HEK293 (cell line): Measurements from ENCODE around the gene PTPN6.

Experiments used
- CTCF ChIA-PET: fragments of 350-600 bp; formaldehyde crosslinking; extraction: SDS; loops from one replicate; lab custom pipeline; 2021; ENCODE audit warnings: antibody characterized with exemption; lab: Yijun Ruan, JAX
- POLR2A ChIA-PET: fragments of 300-600 bp; formaldehyde crosslinking; extraction: SDS; loops from one replicate; lab custom pipeline; 2020; ENCODE audit warnings: antibody characterized with exemption, inconsistent platforms; lab: Yijun Ruan, JAX
- H3K27ac ChIP-seq: fragments of 200-500 bp; sonication (Bioruptor generic); 2 replicates; pipeline ENCODE4 v1.5.1; 2014; ENCODE audit warnings: low read depth, low read length, control low read depth, inconsistent platforms; ENCODE audit errors: extremely low read depth
- H3K36me3 ChIP-seq, 2 experiments: fragments of 200-500 bp in 1 of 2; sonication (Bioruptor generic) in 1 of 2; 1 replicate in 1 of 2; 2 replicates in 1 of 2; pipeline ENCODE4 v1.5.1; 2014 to 2017; ENCODE audit warnings: inconsistent platforms in 2 of 2, low read length in 2 of 2; ENCODE audit not compliant: control insufficient read depth in 2 of 2, insufficient read depth in 1 of 2
- H3K4me1 ChIP-seq: fragments of 200-500 bp; sonication (Bioruptor generic); 2 replicates; pipeline ENCODE4 v1.5.1; 2014; ENCODE audit warnings: mild to moderate bottlenecking, low read length, inconsistent platforms; ENCODE audit not compliant: control insufficient read depth, insufficient read depth
- H3K4me3 ChIP-seq: 2 replicates; pipeline ENCODE4 v1.5.1; 2011; ENCODE audit warnings: low read depth, mild to moderate bottlenecking, control low read depth, low read length, moderate library complexity
- H3K9me3 ChIP-seq: fragments of 200-500 bp; sonication (Bioruptor generic); 2 replicates; pipeline ENCODE4 v1.5.1; 2014; ENCODE audit warnings: low read depth, low read length, inconsistent platforms; ENCODE audit not compliant: control insufficient read depth, insufficient read depth
- CTCF ChIP-seq: fragments of 450-650 bp; formaldehyde crosslinking; IDR thresholded peaks from 2 replicates; pipeline ENCODE4 v1.5.1; 2016; ENCODE audit warnings: missing biosample characterization, missing genetic modification characterization
- HIC1 ChIP-seq: fragments of 450-650 bp; formaldehyde crosslinking; IDR thresholded peaks from 2 replicates; pipeline ENCODE4 v1.5.1; 2016; ENCODE audit warnings: missing biosample characterization, missing genetic modification characterization
- INSM2 ChIP-seq: fragments of 450-650 bp; formaldehyde crosslinking; IDR thresholded peaks from 2 replicates; pipeline ENCODE4 v1.5.1; 2016; ENCODE audit warnings: missing biosample characterization, missing genetic modification characterization
- KLF10 ChIP-seq: fragments of 450-650 bp; IDR thresholded peaks from 2 replicates; pipeline ENCODE4 v1.5.1; 2018; ENCODE audit warnings: missing biosample characterization, mild to moderate bottlenecking, missing genetic modification characterization
- KLF16 ChIP-seq: fragments of 450-650 bp; formaldehyde crosslinking; IDR thresholded peaks from 2 replicates; pipeline ENCODE4 v1.5.1; 2017; ENCODE audit warnings: missing biosample characterization, missing genetic modification characterization
- KLF8 ChIP-seq: fragments of 450-650 bp; formaldehyde crosslinking; IDR thresholded peaks from 2 replicates; pipeline ENCODE4 v1.5.1; 2016; ENCODE audit warnings: missing biosample characterization, missing genetic modification characterization
- TRIM28 ChIP-seq: IDR thresholded peaks from 2 replicates; pipeline ENCODE4 v1.6.1; 2011; ENCODE audit warnings: low read length, control low read depth, borderline replicate concordance
- ZBTB1 ChIP-seq: fragments of 450-650 bp; formaldehyde crosslinking; IDR thresholded peaks from 2 replicates; pipeline ENCODE4 v1.5.1; 2016; ENCODE audit warnings: missing biosample characterization, missing genetic modification characterization
- ZBTB21 ChIP-seq: fragments of 450-650 bp; formaldehyde crosslinking; IDR thresholded peaks from 2 replicates; pipeline ENCODE4 v1.5.1; 2017; ENCODE audit warnings: missing biosample characterization, missing genetic modification characterization
- ZEB2 ChIP-seq: fragments of 450-650 bp; formaldehyde crosslinking; IDR thresholded peaks from 2 replicates; pipeline ENCODE4 v1.5.1; 2016; ENCODE audit warnings: missing biosample characterization, missing genetic modification characterization
- ZNF133 ChIP-seq: fragments of 450-650 bp; formaldehyde crosslinking; IDR thresholded peaks from 2 replicates; pipeline ENCODE4 v1.5.1; 2016; ENCODE audit warnings: missing biosample characterization, missing genetic modification characterization
- ZNF221 ChIP-seq: fragments of 450-650 bp; formaldehyde crosslinking; IDR thresholded peaks from 2 replicates; pipeline ENCODE4 v1.5.1; 2017; ENCODE audit warnings: missing biosample characterization, missing genetic modification characterization, borderline replicate concordance
- ZNF24 ChIP-seq: fragments of 450-650 bp; formaldehyde crosslinking; IDR thresholded peaks from 2 replicates; pipeline ENCODE4 v1.5.1; 2016; ENCODE audit warnings: missing biosample characterization, missing genetic modification characterization
- ZNF302 ChIP-seq: fragments of 450-650 bp; formaldehyde crosslinking; IDR thresholded peaks from 2 replicates; pipeline ENCODE4 v1.5.1; 2016; ENCODE audit warnings: missing biosample characterization, missing genetic modification characterization, low read depth
- ZNF341 ChIP-seq: fragments of 450-650 bp; formaldehyde crosslinking; IDR thresholded peaks from 2 replicates; pipeline ENCODE4; 2016; ENCODE audit warnings: low read depth, missing biosample characterization, missing genetic modification characterization
- ZNF37A ChIP-seq: fragments of 450-650 bp; IDR thresholded peaks from 2 replicates; pipeline ENCODE4 v1.5.1; 2018; ENCODE audit warnings: missing biosample characterization, missing genetic modification characterization
- ZNF518A ChIP-seq: fragments of 450-650 bp; formaldehyde crosslinking; conservative IDR thresholded peaks from 2 replicates; pipeline ENCODE4 v1.5.1; 2016; ENCODE audit warnings: low read depth, missing biosample characterization, missing genetic modification characterization
- ZNF571 ChIP-seq: fragments of 450-650 bp; formaldehyde crosslinking; IDR thresholded peaks from 2 replicates; pipeline ENCODE4 v1.5.0; 2017; ENCODE audit warnings: missing biosample characterization, missing genetic modification characterization
- ZNF600 ChIP-seq: fragments of 450-650 bp; formaldehyde crosslinking; IDR thresholded peaks from 2 replicates; pipeline ENCODE4 v1.5.1; 2016; ENCODE audit warnings: missing biosample characterization, missing genetic modification characterization
- ZNF623 ChIP-seq: fragments of 450-650 bp; formaldehyde crosslinking; IDR thresholded peaks from 2 replicates; pipeline ENCODE4 v1.5.1; 2016; ENCODE audit warnings: missing biosample characterization, missing genetic modification characterization
- ZNF747 ChIP-seq: fragments of 450-650 bp; formaldehyde crosslinking; IDR thresholded peaks from 2 replicates; pipeline ENCODE4 v1.5.1; 2016; ENCODE audit warnings: missing biosample characterization, missing genetic modification characterization
- ZSCAN18 ChIP-seq: fragments of 450-650 bp; formaldehyde crosslinking; IDR thresholded peaks from 2 replicates; pipeline ENCODE4 v1.5.1; 2016; ENCODE audit warnings: missing biosample characterization, missing genetic modification characterization
- ZSCAN4 ChIP-seq: fragments of 450-650 bp; formaldehyde crosslinking; IDR thresholded peaks from 2 replicates; pipeline ENCODE4 v1.5.1; 2017; ENCODE audit warnings: missing biosample characterization, missing genetic modification characterization

PTPN6 gene

GRCh38 chr12:6904280-6905276 lies 46.6 kb upstream of the PTPN6 start, which contains the start of gene LRRC23:
Gene LRRC23, plus strand, starts transcription at chr12:6904822. Its CDS starts 812 bp downstream, at chr12:6905634.
- H3K9me3 ChIP-seq, result no peaks in the 10 kb centered on the region
- H3K36me3 ChIP-seq, result no peaks in the 10 kb centered on the region
- H3K4me3 ChIP-seq, result peak within 1 kb of the TSS; percentile 42
- ChIA-PET POLR2A (interaction anchor here (0.6 to 2.6 kb wide), 12 partner anchors 9 to 181 kb away, joined by 3 to 10 read pairs (median 4); partner anchors contain the start of genes C12orf57, COPS7A, ENO2 and RNU7-1), CTCF (interaction anchor here (0.7 to 1.5 kb wide), 4 partner anchors 19 to 34 kb away, joined by 4 to 8 read pairs (median 7); partner anchors contain the start of gene SPSB2)
- peaks cover 13% of the 10 kb centered on the region; the same call in 1 of the 2 replicates for H3K4me1 ChIP-seq
- peak within 1 kb of the TSS; percentile 57 for H3K27ac ChIP-seq
- TF ChIP-seq ZNF24 (tag by site-specific recombination), result peak; percentile 63
- TF ChIP-seq KLF16 (tag by site-specific recombination), result peak; percentile 48; the same call in 1 of the 2 replicates
- TF ChIP-seq CTCF, result no peak
- TF ChIP-seq ZBTB1 (tag by site-specific recombination), result no peak
- peak; percentile 50; the same call in 1 of the 2 replicates for TF ChIP-seq ZNF341 (tag by site-specific recombination)
- TF ChIP-seq ZNF133, result no peak
- TF ChIP-seq ZSCAN18, result no peak
- TF ChIP-seq ZNF518A, result no peak; the same call in 1 of the 2 replicates
- no peak for TF ChIP-seq ZNF221
- TF ChIP-seq ZNF302 (tag by site-specific recombination), result no peak
- no peak for TF ChIP-seq TRIM28
- peak; percentile 71 for TF ChIP-seq KLF10 (tag by site-specific recombination)
- peak; percentile 89 for TF ChIP-seq ZNF600 (tag by site-specific recombination)
- TF ChIP-seq ZEB2 (tag by site-specific recombination), result peak; percentile 26; the same call in 1 of the 2 replicates
- TF ChIP-seq ZNF571 (tag by site-specific recombination), result no peak
- TF ChIP-seq KLF8 (tag by site-specific recombination), result peak; percentile 45; the same call in 1 of the 2 replicates
- no peak for TF ChIP-seq ZNF747 (tag by site-specific recombination)
- no peak for TF ChIP-seq ZNF37A
- no peak for TF ChIP-seq ZNF623 (tag by site-specific recombination)
- no peak for TF ChIP-seq HIC1 (tag by site-specific recombination)
- TF ChIP-seq INSM2 (tag by site-specific recombination), result no peak
- TF ChIP-seq ZSCAN4 (tag by site-specific recombination), result no peak
- TF ChIP-seq ZBTB21 (tag by site-specific recombination), result peak; percentile 65
